SH-SY5Y (cell line): Measurements from ENCODE around the gene ALG14.

Experiments used
- GATA2 ChIP-seq: IDR thresholded peaks from 2 replicates; pipeline ENCODE4 v1.6.1; 2011; ENCODE audit warnings: mild to moderate bottlenecking, low read depth, low read length
- GATA3 ChIP-seq: IDR thresholded peaks from 2 replicates; pipeline ENCODE4 v1.6.1; 2011; ENCODE audit warnings: low read depth, mild to moderate bottlenecking, low read length, moderate library complexity

DNA sequence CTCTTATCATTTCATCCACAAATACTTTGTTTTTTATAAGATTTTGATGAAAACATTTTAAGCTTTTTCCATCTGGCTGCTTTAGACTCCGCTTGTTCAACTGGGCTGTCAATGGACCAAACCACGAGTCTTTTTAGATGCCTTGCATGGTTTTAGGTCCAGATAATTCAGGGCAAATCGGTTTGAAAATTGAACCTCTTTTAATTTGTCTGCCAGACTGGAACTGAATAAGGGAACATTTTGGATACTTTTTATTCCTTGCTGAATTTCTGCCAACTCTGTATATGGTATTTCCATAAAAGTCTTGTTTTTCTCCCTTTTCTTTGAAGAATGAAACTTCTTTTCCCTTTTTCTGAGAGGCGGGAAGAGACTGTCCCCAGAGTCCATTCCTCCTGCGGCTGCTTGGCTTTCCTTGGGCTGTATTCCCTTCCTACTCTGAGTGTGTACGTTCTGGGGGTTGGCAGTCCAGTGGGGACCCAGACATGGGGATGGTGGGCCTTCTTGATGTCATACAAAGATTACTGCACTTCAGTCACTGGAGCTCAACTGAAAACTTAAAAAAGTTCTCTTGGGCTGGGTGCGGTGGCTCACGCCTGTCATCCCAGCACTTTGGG lies 99.3 kb downstream of the ALG14 start:
- TF ChIP-seq GATA2 (no peak), GATA3 (no peak)
